ENCODE data around the gene FILIP1L.

FILIP1L gene

DNA sequence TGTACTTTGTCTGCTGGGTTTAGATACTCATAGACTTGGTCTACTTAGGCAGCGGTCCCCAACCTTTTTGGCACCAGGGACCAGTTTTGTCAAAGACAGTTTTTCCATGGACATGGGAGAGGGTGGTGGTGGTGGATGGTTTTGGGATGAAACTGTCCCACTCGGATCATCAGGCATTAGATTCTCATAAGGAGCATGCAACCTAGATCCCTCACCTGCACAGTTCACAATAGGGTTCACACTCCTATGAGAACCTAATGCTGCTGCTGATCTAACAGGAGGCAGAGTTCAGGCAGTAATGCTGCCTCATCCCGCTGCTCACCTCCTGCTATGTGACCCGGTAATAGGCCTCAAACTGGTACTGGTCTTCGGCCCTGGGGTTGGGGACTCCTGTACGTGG, 251.3 kb downstream of the FILIP1L start:
- Histone ChIP-seq H3K9me3 (replicated peaks; ENCODE audit: low read length) (no peaks in the 10 kb centered on the region), H3K4me3 (ENCODE audit: low read length) (no peak overlapping the region), H3K9ac (ENCODE audit: low read depth, low read length) (peak overlapping the region; percentile 65), H3K4me2 (ENCODE audit: low read length) (no peak overlapping the region), H3K27me3 (ENCODE audit: control insufficient read depth, insufficient read depth, low read length) (no peaks in the 10 kb centered on the region), H3K4me1 (ENCODE audit: control insufficient read depth, insufficient read depth, low read length) (peaks cover 69% of the 10 kb centered on the region), H3K36me3 (ENCODE audit: insufficient read depth, low read length) (peaks cover 9% of the 10 kb centered on the region)

DNA sequence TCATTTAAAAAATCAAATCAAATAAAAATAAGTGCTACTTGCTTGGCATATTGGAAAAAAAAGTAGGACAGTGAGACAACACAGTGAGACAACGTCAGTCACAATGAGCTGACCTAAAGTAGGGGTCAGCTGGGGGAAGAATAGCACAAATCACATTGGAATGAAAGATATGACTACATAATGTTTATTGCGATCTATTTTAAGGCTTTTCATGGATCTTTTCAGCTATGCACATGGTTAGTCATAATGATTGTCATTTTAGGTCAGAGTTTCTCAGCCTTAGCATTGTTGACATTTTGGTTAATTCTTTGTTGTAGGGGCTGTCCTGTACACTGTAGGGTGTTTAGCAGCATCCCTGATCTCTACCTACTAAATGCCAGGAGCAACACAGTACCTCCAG, 252.1 kb downstream of the FILIP1L start:
- Histone ChIP-seq H3K4me1 (ENCODE audit: control insufficient read depth, insufficient read depth, low read length) (peaks cover 74% of the 10 kb centered on the region), H3K9ac (ENCODE audit: low read depth, low read length) (peak overlapping the region; percentile 66), H3K4me2 (ENCODE audit: low read length) (peak overlapping the region; percentile 46), H3K9me3 (replicated peaks; ENCODE audit: low read length) (no peaks in the 10 kb centered on the region), H3K36me3 (ENCODE audit: insufficient read depth, low read length) (peaks cover 12% of the 10 kb centered on the region), H3K27me3 (ENCODE audit: control insufficient read depth, insufficient read depth, low read length) (no peaks in the 10 kb centered on the region), H3K4me3 (ENCODE audit: low read length) (no peak overlapping the region)

DNA sequence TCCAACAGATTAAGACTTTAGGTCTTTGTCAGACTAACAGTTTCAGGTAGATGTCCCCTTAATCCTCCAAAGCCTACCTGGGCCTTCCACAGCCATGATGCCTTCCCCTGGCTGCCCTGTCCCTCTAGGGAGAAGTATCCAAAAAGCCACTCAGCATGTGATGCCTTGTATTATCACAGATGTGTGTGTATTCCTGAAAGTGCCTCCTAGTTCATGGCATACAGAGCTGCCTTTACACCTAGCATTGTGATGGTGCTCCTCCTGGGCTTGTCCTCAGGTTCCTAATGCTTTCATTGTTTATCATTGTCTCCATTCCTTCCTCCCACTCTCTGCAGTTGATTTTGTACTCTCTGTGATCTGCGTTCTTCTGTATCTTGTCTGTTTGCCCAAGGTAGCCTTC, 253.1 kb downstream of the FILIP1L start:
- H3K4me2 ChIP-seq (ENCODE audit: low read length), result no peak overlapping the region
- no peak overlapping the region for H3K4me3 ChIP-seq (ENCODE audit: low read length)
- H3K27me3 ChIP-seq (ENCODE audit: control insufficient read depth, insufficient read depth, low read length), result no peaks in the 10 kb centered on the region
- H3K9me3 ChIP-seq (replicated peaks; ENCODE audit: low read length), result no peaks in the 10 kb centered on the region
- peaks cover 12% of the 10 kb centered on the region for H3K36me3 ChIP-seq (ENCODE audit: insufficient read depth, low read length)
- H3K9ac ChIP-seq (ENCODE audit: low read depth, low read length), result peak overlapping the region; percentile 66
- peaks cover 74% of the 10 kb centered on the region for H3K4me1 ChIP-seq (ENCODE audit: control insufficient read depth, insufficient read depth, low read length)

DNA sequence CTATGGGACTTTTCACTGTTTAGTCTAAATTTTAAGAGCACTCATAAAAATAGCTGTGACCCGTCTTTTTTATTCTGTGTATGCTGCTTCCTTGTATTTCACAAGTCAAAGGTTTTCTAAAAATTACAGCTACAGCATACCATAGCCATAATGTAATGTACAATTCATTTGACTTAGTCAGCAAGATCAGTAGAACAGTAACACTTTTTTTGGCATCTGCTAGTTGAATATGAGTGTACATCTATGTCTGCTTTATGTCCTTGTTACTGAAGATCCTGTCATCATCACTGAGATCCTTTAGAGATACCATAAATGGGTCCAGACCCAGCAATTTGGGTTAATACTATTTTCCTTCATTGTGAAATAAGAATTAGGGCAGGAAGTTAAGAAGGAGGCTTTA, 254.5 kb downstream of the FILIP1L start:
- peaks cover 64% of the 10 kb centered on the region for H3K4me1 ChIP-seq (ENCODE audit: control insufficient read depth, insufficient read depth, low read length)
- H3K27me3 ChIP-seq (ENCODE audit: control insufficient read depth, insufficient read depth, low read length), result no peaks in the 10 kb centered on the region
- H3K9ac ChIP-seq (ENCODE audit: low read depth, low read length), result peak overlapping the region; percentile 84
- H3K9me3 ChIP-seq (replicated peaks; ENCODE audit: low read length), result no peaks in the 10 kb centered on the region
- peak overlapping the region; percentile 70 for H3K4me2 ChIP-seq (ENCODE audit: low read length)
- peak overlapping the region; percentile 36 for H3K4me3 ChIP-seq (ENCODE audit: low read length)
- peaks cover 18% of the 10 kb centered on the region for H3K36me3 ChIP-seq (ENCODE audit: insufficient read depth, low read length)

DNA sequence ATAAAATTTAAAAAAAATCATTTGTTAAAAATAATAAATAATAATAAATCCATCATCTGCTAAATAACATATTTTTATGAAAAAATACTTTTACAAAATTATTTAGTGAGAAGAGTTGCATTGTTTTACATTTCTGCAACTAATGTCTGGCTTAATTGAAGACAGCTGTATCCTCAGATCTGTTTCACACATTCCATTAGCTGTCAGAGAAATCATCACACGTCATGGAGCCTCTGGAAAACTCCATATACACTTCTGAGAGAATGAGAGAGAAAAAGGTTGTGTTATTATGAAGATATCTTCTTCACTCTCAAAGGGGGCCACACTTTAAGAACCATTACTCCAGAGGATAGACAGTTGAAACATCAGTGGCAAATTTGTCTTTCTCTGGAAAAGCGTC, 255.8 kb downstream of the FILIP1L start:
- no peaks in the 10 kb centered on the region for H3K9me3 ChIP-seq (replicated peaks; ENCODE audit: low read length)
- peaks cover 18% of the 10 kb centered on the region for H3K36me3 ChIP-seq (ENCODE audit: insufficient read depth, low read length)
- H3K27me3 ChIP-seq (ENCODE audit: control insufficient read depth, insufficient read depth, low read length), result no peaks in the 10 kb centered on the region
- peaks cover 60% of the 10 kb centered on the region for H3K4me1 ChIP-seq (ENCODE audit: control insufficient read depth, insufficient read depth, low read length)
- H3K4me2 ChIP-seq (ENCODE audit: low read length), result no peak overlapping the region
- H3K9ac ChIP-seq (ENCODE audit: low read depth, low read length), result peak overlapping the region; percentile 84
- H3K4me3 ChIP-seq (ENCODE audit: low read length), result no peak overlapping the region

DNA sequence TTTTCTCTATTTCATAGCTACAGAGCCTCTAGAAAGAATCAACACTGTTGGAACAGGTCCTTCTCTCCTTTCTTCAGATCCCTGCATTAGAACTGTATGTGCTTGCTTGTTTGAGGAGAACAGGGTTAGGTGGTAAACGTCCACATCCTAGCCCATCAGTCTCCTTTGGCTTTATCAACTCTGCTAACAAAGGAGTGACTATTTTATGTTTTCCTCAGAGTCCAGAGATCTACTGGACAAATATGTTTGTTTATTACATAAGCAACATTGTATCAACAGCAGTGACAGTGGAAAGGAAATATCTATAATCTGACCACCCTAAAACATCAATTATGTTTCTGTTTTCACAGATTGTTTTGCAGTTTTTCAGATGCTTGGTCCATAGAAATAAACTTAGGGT, 257.0 kb downstream of the FILIP1L start:
- Histone ChIP-seq H3K27me3 (ENCODE audit: control insufficient read depth, insufficient read depth, low read length) (no peaks in the 10 kb centered on the region), H3K9ac (ENCODE audit: low read depth, low read length) (no peak overlapping the region), H3K36me3 (ENCODE audit: insufficient read depth, low read length) (peaks cover 12% of the 10 kb centered on the region), H3K4me3 (ENCODE audit: low read length) (no peak overlapping the region), H3K4me2 (ENCODE audit: low read length) (no peak overlapping the region), H3K9me3 (replicated peaks; ENCODE audit: low read length) (no peaks in the 10 kb centered on the region), H3K4me1 (ENCODE audit: control insufficient read depth, insufficient read depth, low read length) (peaks cover 51% of the 10 kb centered on the region)

DNA sequence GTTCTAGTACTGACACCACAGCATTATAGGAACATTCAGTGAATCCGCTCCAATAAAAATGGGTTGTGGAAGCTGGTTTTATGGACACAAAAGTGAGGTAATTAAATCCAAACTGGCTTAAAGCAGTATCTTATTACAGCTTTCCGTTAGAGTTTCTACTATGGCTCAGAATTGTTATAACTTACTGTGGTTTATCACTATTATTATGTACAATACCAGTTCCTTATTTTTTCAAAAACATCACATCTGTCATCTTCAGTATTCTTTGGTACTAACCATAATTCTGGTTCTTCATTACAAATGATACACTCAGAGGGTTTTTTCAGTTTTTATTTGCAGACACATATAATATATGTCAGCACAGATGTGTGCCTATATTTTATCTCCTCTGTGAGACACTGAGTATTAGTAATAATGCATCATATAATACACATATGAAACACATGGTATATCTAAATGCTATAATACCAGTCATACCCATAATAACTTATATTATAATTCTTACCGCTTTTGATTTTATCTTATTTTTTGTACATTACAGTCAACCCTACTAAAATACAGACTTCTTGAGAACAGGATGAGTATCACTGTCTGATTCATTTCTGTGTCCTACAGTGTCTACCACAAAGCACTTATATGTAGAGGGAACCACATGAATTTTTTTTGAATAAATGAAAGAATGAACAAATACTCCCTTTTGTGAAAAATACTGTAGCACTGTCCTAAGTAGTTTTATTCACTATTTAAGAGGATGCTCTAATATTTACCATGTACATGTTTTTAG, 257.7 kb downstream of the FILIP1L start:
- Histone ChIP-seq H3K4me3 (ENCODE audit: low read length) (no peak overlapping the region), H3K27me3 (ENCODE audit: control insufficient read depth, insufficient read depth, low read length) (no peaks in the 10 kb centered on the region), H3K4me2 (ENCODE audit: low read length) (no peak overlapping the region), H3K36me3 (ENCODE audit: insufficient read depth, low read length) (peaks cover 11% of the 10 kb centered on the region), H3K4me1 (ENCODE audit: control insufficient read depth, insufficient read depth, low read length) (peaks cover 47% of the 10 kb centered on the region), H3K9me3 (replicated peaks; ENCODE audit: low read length) (no peaks in the 10 kb centered on the region), H3K9ac (ENCODE audit: low read depth, low read length) (no peak overlapping the region)

DNA sequence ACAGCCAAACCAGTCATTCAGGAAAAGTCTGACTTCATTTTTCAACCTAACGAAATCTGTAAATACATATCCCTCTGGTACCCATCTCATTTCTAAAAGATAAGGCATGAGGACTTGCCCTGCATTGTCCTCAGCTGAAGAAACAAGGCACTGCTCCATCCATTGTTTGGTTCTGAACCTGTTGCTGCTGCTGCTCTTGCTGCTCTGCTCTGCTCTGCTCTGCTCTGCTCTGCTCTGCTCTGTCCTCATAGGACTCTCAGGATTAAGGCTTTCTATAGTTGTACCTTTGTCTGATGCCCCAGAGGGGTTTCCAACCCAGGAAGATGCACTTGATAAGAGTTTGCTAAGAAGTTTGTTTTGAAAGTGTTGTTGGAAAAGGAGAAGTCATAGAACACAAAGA, 258.4 kb downstream of the FILIP1L start:
- H3K27me3 ChIP-seq (ENCODE audit: control insufficient read depth, insufficient read depth, low read length), result no peaks in the 10 kb centered on the region
- H3K4me1 ChIP-seq (ENCODE audit: control insufficient read depth, insufficient read depth, low read length), result peaks cover 40% of the 10 kb centered on the region
- peaks cover 9% of the 10 kb centered on the region for H3K36me3 ChIP-seq (ENCODE audit: insufficient read depth, low read length)
- no peak overlapping the region for H3K4me3 ChIP-seq (ENCODE audit: low read length)
- H3K9me3 ChIP-seq (replicated peaks; ENCODE audit: low read length), result no peaks in the 10 kb centered on the region
- no peak overlapping the region for H3K4me2 ChIP-seq (ENCODE audit: low read length)
- no peak overlapping the region for H3K9ac ChIP-seq (ENCODE audit: low read depth, low read length)

DNA sequence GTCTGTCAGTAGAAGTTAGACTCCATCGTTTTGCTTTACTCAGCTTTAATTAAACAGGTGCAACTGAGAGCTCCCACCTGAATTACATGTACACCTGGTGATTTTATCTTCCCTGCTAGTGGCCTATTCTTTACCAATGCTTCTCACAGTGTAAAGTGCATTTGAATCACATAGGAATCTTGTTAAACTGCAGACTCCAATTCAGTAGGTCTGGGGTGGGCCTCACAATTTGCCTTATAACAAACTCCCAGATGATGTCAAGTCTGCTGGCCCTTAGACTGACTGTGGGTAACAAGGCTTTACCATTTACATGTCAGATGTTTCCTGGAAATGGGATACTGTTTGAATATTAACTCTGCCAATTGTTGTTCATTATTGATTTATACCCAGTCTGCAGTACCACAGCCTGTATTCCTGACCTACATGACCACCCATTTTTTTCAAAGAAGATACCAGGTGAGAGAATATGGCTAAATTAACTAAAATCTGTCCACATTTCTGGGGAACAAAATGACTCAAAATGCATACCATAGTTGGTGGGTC, 259.5 kb downstream of the FILIP1L start:
- H3K36me3 ChIP-seq (ENCODE audit: insufficient read depth, low read length), result peaks cover 13% of the 10 kb centered on the region

DNA sequence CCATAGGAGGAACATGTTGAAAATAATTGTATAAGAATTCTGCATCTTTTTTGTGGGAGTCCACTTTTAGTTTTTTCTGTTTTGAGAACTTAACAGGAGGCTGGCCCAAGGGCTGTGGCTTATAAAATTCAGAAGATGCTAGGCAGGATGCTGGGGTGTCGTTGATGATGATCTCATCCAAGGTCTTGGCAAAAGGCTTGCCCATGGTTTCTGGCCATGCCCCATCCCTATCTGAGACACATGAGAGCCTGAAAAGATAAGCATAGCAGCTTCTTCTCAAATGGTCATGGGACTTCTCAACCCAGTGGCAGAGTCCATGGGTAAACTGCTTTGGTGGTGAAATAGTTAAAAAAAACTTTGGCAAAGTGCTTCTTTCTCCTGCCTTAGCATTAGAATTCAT, 261.4 kb downstream of the FILIP1L start:
- Histone ChIP-seq H3K27me3 (ENCODE audit: control insufficient read depth, insufficient read depth, low read length) (no peaks in the 10 kb centered on the region), H3K9me3 (replicated peaks; ENCODE audit: low read length) (no peaks in the 10 kb centered on the region), H3K9ac (ENCODE audit: low read depth, low read length) (no peak overlapping the region), H3K4me1 (ENCODE audit: control insufficient read depth, insufficient read depth, low read length) (peaks cover 17% of the 10 kb centered on the region), H3K4me3 (ENCODE audit: low read length) (no peak overlapping the region), H3K36me3 (ENCODE audit: insufficient read depth, low read length) (peaks cover 22% of the 10 kb centered on the region), H3K4me2 (ENCODE audit: low read length) (no peak overlapping the region)

More for the DNA sequence above, 259.5 kb downstream of the FILIP1L start:
- Histone ChIP-seq H3K4me1 (ENCODE audit: control insufficient read depth, insufficient read depth, low read length) (peaks cover 30% of the 10 kb centered on the region), H3K4me3 (ENCODE audit: low read length) (no peak overlapping the region), H3K9ac (ENCODE audit: low read depth, low read length) (no peak overlapping the region), H3K27me3 (ENCODE audit: control insufficient read depth, insufficient read depth, low read length) (no peaks in the 10 kb centered on the region), H3K4me2 (ENCODE audit: low read length) (no peak overlapping the region), H3K9me3 (replicated peaks; ENCODE audit: low read length) (no peaks in the 10 kb centered on the region)

DNA sequence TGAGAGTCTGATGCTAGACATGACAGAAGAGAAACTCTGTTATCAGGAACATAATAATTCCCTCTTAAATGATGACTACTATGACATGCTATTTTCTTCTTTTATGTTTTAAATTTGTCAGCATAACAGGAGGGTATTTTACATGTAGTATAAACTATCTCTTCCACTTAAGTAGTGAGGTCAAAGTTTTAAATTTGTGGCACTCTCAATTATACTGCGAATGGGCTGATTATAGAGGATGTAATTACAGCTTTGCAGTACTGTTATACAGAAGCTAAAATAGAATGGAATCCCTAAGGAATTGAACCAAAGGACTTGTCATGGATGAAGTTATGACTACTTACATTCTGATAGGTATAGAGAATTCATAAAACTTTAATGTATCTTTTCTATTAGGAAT, 262.3 kb downstream of the FILIP1L start:
- Histone ChIP-seq H3K36me3 (ENCODE audit: insufficient read depth, low read length) (peaks cover 19% of the 10 kb centered on the region), H3K9ac (ENCODE audit: low read depth, low read length) (no peak overlapping the region), H3K9me3 (replicated peaks; ENCODE audit: low read length) (no peaks in the 10 kb centered on the region)

DNA sequence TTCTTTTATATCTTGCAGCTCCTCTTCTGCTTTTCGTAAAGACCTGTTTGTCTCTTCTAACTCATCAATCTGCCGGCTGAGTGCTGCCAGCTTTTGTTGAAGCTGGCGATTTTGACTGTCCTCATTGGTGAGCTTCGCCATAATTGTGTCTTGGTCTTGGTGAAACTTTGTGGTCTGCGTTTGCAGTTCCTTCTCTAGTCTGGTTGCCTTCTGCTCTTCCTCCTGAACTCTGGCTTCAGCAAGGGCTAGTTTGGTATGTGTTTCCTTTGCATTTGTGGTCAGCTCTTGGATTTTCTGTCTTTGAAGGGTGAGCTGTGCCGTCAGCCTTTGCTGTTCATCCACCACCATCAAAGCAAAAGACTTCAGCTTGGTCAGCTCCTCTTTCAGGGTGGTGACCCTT, 263.7 kb downstream of the FILIP1L start:
- Histone ChIP-seq H3K9ac (ENCODE audit: low read depth, low read length) (no peak overlapping the region), H3K36me3 (ENCODE audit: insufficient read depth, low read length) (peaks cover 12% of the 10 kb centered on the region), H3K4me1 (ENCODE audit: control insufficient read depth, insufficient read depth, low read length) (no peaks in the 10 kb centered on the region), H3K4me3 (ENCODE audit: low read length) (no peak overlapping the region), H3K27me3 (ENCODE audit: control insufficient read depth, insufficient read depth, low read length) (no peaks in the 10 kb centered on the region), H3K9me3 (replicated peaks; ENCODE audit: low read length) (no peaks in the 10 kb centered on the region), H3K4me2 (ENCODE audit: low read length) (no peak overlapping the region)

More for the DNA sequence above, 262.3 kb downstream of the FILIP1L start:
- H3K4me3 ChIP-seq (ENCODE audit: low read length), result no peak overlapping the region
- peaks cover 10% of the 10 kb centered on the region for H3K4me1 ChIP-seq (ENCODE audit: control insufficient read depth, insufficient read depth, low read length)
- H3K4me2 ChIP-seq (ENCODE audit: low read length), result no peak overlapping the region
- H3K27me3 ChIP-seq (ENCODE audit: control insufficient read depth, insufficient read depth, low read length), result no peaks in the 10 kb centered on the region
